DOHH2 (cell line): ENCODE data around the gene CLEC7A.

Source experiments
- CTCF ChIP-seq: fragments of 200-600 bp; sonication (generic); IDR thresholded peaks from one replicate; pipeline ENCODE4 v1.5.1; 2014; ENCODE audit warnings: antibody characterized with exemption, mild to moderate bottlenecking, low read depth, low read length; ENCODE audit not compliant: poor library complexity, severe bottlenecking
- EZH2phosphoT487 ChIP-seq: fragments of 200-600 bp; sonication (generic); IDR thresholded peaks from 2 replicates; pipeline ENCODE4 v1.6.1; 2017; ENCODE audit warnings: borderline replicate concordance, mild to moderate bottlenecking, antibody characterized with exemption, low read length, moderate library complexity, mixed read lengths

- TF ChIP-seq CTCF: no peak
- TF ChIP-seq EZH2phosphoT487: no peak
Observed at GRCh38 chr12:10174986-10175614, 45.1 kb upstream of the CLEC7A start.
